ENCODE data around the gene PFN4.

The PFN4 gene

DNA sequence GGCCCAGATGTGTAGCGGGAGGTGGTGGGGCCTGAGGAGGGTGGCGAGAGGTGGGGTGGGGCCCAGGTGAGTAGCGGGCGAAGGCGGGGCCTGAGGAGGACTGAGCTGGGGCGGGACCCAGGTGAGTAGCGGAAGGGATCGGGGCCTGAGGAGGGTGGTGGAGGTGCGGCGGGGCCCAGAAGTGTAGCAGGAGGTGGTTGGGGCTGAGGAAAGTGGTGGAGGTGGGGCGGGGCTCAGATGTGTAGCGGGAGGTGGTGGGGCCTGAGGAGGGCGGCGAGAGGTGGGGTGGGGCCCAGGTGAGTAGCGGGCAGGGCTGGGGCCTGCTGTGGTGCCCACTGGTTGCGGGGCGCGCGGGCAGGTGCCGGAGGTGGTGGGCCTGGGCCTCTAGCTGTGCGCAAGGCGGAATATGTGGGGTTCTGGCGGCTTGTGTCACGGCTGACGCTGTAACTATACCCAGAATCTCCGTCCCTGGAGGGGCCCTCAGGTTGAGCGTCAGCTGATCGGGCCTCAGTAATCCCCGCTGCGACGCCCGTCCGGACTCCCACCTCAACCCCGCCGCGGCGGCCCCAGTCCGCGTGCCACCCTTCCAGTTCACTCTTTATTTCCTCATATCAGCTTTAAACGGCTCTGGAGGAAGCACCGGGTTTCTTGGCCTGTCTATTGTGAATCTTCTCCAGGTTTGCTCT, 46.1 kb downstream of the PFN4 start:
- DNase-seq: no peak

DNA sequence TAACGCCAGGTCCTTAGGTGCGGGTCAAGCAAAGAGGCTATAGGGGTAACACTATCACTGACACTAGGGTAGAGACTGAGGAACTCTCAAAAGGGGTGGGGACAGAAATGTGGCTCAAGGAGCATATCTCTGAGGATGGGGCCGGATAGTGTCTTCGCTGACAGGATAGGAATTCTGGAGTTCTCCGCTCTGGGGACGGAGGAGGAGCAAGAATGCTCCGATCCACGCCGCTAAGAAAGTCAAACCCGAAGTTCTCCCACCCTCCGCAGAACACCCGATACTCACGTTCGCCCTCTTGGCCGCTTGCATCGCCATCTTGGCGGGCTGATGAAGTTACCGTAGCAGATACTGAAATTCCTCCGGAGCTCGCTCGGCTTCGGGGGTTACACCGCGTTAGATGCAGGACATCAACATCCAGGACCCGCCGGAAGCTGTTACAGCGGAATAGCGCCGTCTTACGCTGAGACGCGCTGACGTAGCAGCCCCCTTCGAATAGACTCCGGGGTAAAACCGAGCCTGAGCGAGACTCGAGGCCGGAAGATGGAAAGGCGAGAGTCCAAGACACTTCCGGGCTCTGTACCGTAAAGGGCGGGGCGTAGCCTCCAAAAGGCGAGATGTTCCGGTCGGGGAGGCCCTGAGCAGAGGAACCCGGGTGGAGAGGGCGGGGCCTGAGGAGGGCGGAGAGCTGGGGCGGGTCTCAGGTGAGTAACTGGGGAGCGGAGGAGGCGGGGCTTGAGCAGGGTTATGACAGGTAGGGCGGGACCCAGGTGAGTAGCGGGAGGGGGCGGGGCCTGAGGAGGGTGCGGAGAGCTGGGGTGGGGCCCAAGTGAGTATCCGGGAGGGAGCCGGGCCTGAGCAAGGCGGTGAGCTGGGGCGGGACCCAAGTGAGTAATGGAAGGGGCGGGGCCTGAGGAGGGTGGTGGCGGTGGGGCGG, 47.0 kb downstream of the PFN4 start, which contains the start of gene SF3B6:
SF3B6 (minus strand) TSS at position 412 of the 934 bp plus-strand sequence; CDS start at position 315, 97 bp downstream.
- DNase-seq: peak; percentile 100

GRCh38 chr2:24075259-24075658, 47.9 kb downstream of the PFN4 start:
- no peak for DNase-seq

DNA sequence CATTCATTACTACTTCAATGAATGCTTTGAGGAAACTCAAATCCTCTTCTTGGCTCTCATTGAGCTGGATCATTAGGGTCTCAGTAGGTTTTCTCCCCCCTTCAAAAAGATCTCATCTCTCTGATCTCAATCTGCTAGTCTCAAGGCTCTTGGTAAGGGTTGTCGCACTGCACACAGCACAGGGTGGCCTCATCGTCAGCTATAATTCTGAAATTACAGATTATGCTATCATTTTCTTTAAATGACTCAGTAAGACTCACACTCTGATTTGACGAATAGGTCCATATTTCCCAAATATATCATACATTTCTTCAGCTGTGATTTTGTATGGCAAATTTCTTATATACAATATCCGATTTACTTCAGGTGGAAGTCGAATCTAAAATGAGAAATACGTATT, 49.3 kb downstream of the PFN4 start:
- no peak for DNase-seq

- no peak for DNase-seq
Measured at GRCh38 chr2:24072259-24072658, 50.9 kb downstream of the PFN4 start.

DNA sequence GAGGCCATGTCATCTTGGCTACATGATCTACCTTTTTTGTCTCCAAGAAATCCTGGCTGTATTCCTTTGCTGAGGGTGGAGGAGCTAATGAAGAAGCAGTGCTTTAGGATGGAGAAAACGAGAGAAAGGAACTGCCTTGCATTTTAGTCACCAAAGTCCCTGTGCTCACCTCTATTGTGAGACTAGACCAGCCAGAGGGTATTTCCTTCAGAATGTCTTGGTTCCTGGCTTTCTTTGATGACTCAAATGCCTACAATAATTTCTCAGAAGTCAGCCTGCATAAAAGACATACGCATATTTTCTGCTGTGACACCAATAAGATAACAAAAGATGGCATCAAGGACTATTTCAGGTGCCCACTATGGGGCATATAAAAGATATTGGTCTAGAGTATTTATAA, 57.8 kb downstream of the PFN4 start:
- no peak for DNase-seq

Data from CD4-positive, alpha-beta T cell treated with Interleukin-17A for 4 hours (primary cell).